Endothelial cell (in vitro differentiated cells): ENCODE results near the gene UVRAG. TPM values are rescaled to one million over a fixed set of nuclear protein-coding genes. Genes with fewer than 3 reads are reported as not detected.

Experiments used
- DNase-seq: peaks from one replicate; pipeline ENCODE4 v3.0.0; 2021; ENCODE audit warnings: low spot score
- H3K27ac Mint-ChIP-seq: one replicate; pipeline ENCODE4 v1.8.0; 2021; ENCODE audit warnings: mixed read lengths, inconsistent platforms; ENCODE audit not compliant: unreplicated experiment
- H3K27me3 Mint-ChIP-seq: one replicate; pipeline ENCODE4 v1.8.0; 2021; ENCODE audit warnings: mild to moderate bottlenecking, moderate library complexity, mixed read lengths, inconsistent platforms; ENCODE audit not compliant: unreplicated experiment
- H3K36me3 Mint-ChIP-seq: one replicate; pipeline ENCODE4 v1.8.0; 2021; ENCODE audit warnings: mild to moderate bottlenecking, low read depth, mixed read lengths, inconsistent platforms; ENCODE audit not compliant: unreplicated experiment
- H3K4me1 Mint-ChIP-seq: one replicate; pipeline ENCODE4 v1.8.0; 2021; ENCODE audit warnings: mild to moderate bottlenecking, mixed read lengths, inconsistent platforms; ENCODE audit not compliant: unreplicated experiment
- H3K4me3 Mint-ChIP-seq: one replicate; pipeline ENCODE4 v1.8.0; 2021; ENCODE audit warnings: mild to moderate bottlenecking, mixed read lengths, inconsistent platforms; ENCODE audit not compliant: unreplicated experiment
- H3K9me3 Mint-ChIP-seq: one replicate; pipeline ENCODE4 v1.8.0; 2021; ENCODE audit warnings: mixed read lengths, inconsistent platforms; ENCODE audit not compliant: unreplicated experiment
- total RNA-seq: library from RNA; stranded (reverse); fragmentation: NEBNext Ultra II Directional; extraction: Animal tissue kit (Norgen Biotek cat#: 25700); gene quantifications from one replicate; pipeline ENCODE4 v1.2.1, GENCODE V29; 2021; ENCODE audit not compliant: unreplicated experiment
- TF ChIP-seq, protein P1 (sequence below): fragments of 200-600 bp; sonication (generic); IDR thresholded peaks from one replicate; pipeline ENCODE4 v1.5.0; 2021; ENCODE audit warnings: antibody characterized with exemption; ENCODE audit not compliant: unreplicated experiment

The UVRAG gene
- total RNA-seq, 1 donor from 2014 or later: 25.0 TPM

DNA sequence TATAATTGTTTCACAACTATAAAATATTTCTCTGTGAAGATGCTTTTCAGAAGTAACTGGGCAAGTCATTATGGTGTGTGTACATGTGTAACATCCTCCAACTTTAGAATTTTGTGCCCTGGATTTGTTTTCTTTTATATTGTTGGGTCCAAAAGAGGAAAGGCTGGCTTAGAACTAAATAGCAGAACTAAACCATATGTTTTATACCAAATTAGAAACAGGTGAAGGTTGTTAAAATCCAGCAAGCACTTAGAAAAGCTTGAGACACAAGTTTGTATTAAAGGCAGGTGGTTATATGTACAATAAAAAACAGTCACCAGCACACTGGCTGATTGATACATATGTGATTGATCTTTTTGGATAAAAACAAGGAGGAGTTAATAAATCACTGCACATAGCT lies 232.8 kb downstream of the UVRAG start:
- Mint-ChIP-seq H3K9me3 (peaks cover 4% of the 10 kb centered on the region), H3K4me3 (no peak overlapping the region), H3K4me1 (peaks cover 5% of the 10 kb centered on the region), H3K27me3 (no peaks in the 10 kb centered on the region), H3K27ac (no peak overlapping the region), H3K36me3 (peaks cover 23% of the 10 kb centered on the region)
- no peak for DNase-seq
- TF ChIP-seq, protein P1, sequence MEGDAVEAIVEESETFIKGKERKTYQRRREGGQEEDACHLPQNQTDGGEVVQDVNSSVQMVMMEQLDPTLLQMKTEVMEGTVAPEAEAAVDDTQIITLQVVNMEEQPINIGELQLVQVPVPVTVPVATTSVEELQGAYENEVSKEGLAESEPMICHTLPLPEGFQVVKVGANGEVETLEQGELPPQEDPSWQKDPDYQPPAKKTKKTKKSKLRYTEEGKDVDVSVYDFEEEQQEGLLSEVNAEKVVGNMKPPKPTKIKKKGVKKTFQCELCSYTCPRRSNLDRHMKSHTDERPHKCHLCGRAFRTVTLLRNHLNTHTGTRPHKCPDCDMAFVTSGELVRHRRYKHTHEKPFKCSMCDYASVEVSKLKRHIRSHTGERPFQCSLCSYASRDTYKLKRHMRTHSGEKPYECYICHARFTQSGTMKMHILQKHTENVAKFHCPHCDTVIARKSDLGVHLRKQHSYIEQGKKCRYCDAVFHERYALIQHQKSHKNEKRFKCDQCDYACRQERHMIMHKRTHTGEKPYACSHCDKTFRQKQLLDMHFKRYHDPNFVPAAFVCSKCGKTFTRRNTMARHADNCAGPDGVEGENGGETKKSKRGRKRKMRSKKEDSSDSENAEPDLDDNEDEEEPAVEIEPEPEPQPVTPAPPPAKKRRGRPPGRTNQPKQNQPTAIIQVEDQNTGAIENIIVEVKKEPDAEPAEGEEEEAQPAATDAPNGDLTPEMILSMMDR: no peak

DNA sequence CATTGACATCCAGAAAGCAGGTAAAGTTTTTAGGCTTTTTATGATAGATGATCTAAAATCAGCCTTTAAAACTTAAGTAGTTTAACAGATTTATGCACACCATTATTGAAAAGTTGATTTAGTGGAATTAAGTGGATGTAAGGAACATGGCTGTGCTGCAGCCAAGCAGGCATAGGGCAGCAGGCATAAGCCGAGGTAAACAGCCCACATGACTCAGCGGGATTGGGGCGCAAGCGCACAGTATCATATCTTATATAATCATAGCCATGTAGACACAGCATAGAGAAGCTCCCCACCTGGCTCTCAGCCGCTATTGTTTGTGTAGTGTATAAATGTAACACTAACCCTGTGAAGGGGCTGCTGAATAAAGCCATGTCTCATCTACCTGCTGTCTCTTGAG lies 233.8 kb downstream of the UVRAG start:
- TF ChIP-seq, protein P1: no peak
- no peak for DNase-seq
- no peak overlapping the region for H3K4me3 Mint-ChIP-seq
- H3K36me3 Mint-ChIP-seq: peaks cover 23% of the 10 kb centered on the region
- no peaks in the 10 kb centered on the region for H3K27me3 Mint-ChIP-seq
- H3K4me1 Mint-ChIP-seq: peaks cover 5% of the 10 kb centered on the region
- no peak overlapping the region for H3K27ac Mint-ChIP-seq
- peaks cover 4% of the 10 kb centered on the region for H3K9me3 Mint-ChIP-seq

DNA sequence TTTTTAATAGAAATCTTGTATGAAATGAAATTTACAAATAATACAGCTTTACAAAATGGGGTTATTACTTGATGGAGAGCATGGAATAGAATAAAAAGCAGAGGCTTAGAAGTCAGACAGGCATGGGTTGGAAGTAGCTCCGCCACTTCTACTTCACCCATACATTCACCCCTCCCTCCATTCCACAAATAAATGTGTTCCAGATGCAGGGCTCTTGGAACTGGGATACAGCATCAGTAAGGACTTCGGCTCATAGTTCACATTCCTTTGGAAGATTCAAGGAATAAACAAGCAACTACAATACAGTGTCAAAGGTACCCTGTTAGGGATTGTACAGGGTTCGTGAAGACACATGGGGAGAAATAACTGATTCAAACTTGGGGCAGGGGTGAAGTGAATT lies 234.5 kb downstream of the UVRAG start:
- H3K4me3 Mint-ChIP-seq: no peak overlapping the region
- TF ChIP-seq, protein P1: no peak
- peaks cover 5% of the 10 kb centered on the region for H3K4me1 Mint-ChIP-seq
- no peak for DNase-seq
- no peak overlapping the region for H3K27ac Mint-ChIP-seq
- peaks cover 4% of the 10 kb centered on the region for H3K9me3 Mint-ChIP-seq
- peaks cover 23% of the 10 kb centered on the region for H3K36me3 Mint-ChIP-seq
- no peaks in the 10 kb centered on the region for H3K27me3 Mint-ChIP-seq

DNA sequence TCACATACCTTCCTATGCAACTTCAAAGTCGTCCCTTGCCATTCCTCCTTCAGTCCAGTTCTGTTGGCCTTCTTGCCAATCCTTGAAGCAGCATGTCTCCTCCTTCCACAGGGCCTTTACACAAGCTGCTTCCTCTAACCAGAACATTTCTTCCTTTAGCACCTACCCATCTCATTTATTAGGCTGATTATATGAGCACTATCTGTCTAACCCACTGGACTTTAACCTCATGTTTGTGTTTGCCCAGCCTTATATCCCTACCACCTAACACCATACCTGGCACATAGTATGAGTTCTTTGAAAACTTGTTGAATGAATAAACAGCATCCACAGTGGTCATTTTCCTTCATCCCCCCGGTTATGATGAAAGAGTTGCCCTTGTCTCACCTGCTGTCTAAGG lies 236.9 kb downstream of the UVRAG start:
- peaks cover 5% of the 10 kb centered on the region for H3K4me1 Mint-ChIP-seq
- H3K4me3 Mint-ChIP-seq: no peak overlapping the region
- TF ChIP-seq, protein P1: no peak
- DNase-seq: no peak
- peaks cover 4% of the 10 kb centered on the region for H3K9me3 Mint-ChIP-seq
- H3K36me3 Mint-ChIP-seq: peaks cover 17% of the 10 kb centered on the region
- no peak overlapping the region for H3K27ac Mint-ChIP-seq
- no peaks in the 10 kb centered on the region for H3K27me3 Mint-ChIP-seq

DNA sequence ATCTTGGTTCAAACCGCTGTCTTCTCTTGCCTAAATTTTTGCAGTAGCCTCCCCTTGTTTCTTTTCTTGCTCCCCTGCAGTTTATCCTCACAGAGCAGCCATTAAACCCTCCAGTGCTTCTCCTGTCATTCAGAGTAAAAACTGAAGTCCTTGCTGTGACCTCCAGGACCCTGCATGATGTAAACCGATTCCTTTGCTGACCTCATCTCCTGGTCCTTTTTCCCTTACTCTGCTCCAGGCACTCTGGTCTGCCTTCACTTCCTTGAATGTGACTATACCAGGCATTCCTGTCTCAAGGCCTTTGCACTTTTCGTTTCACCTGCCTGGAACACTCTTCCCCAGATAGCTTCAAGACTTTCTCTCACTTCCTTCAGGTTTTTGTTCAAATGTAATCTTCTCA lies 239.3 kb downstream of the UVRAG start:
- Mint-ChIP-seq H3K4me1 (peaks cover 5% of the 10 kb centered on the region), H3K27me3 (peaks cover 4% of the 10 kb centered on the region), H3K36me3 (peaks cover 8% of the 10 kb centered on the region), H3K27ac (no peak overlapping the region), H3K4me3 (no peak overlapping the region), H3K9me3 (peaks cover 1% of the 10 kb centered on the region)
- DNase-seq: no peak
- TF ChIP-seq, protein P1: no peak
